Left ventricle myocardium inferior (tissue), 1 donor: Measurements from ENCODE around the gene EML6. TPM values are rescaled to one million over a fixed set of nuclear protein-coding genes. Genes with fewer than 3 reads are reported as not detected.

ENCODE experiments used
- DNase-seq: peaks from one replicate; pipeline ENCODE4 v3.0.0-alpha.2; 2020
- H3K27ac ChIP-seq: fragments of 200-600 bp; replicated peaks from 2 replicates; pipeline ENCODE4 v1.8.0; 2021
- H3K27me3 ChIP-seq: fragments of 200-600 bp; 2 replicates; pipeline ENCODE4 v1.8.0; 2021; ENCODE audit warnings: low read depth
- H3K36me3 ChIP-seq: fragments of 200-600 bp; 2 replicates; pipeline ENCODE4 v1.8.0; 2021
- H3K4me1 ChIP-seq: fragments of 200-600 bp; 2 replicates; pipeline ENCODE4 v1.8.0; 2021
- H3K4me3 ChIP-seq: fragments of 200-600 bp; 2 replicates; pipeline ENCODE4 v1.8.0; 2021; ENCODE audit warnings: mild to moderate bottlenecking, moderate library complexity
- H3K9me3 ChIP-seq: fragments of 200-600 bp; replicated peaks from 2 replicates; pipeline ENCODE4 v1.8.0; 2021
- intact Hi-C: fragments of 100-400 bp; cut with micrococcal nuclease; formaldehyde crosslinking; loops from one replicate; pipeline ENCODE4 v1.11.0; 2022
- total RNA-seq: library from RNA; stranded (reverse); fragmentation: NEBNext Ultra II Directional; extraction: Animal tissue kit (Norgen Biotek cat#: 25700); gene quantifications from one replicate; pipeline ENCODE4 v1.2.1, GENCODE V29; 2021
- TF ChIP-seq, protein P1 (sequence below): fragments of 200-600 bp; IDR thresholded peaks from 2 replicates; pipeline ENCODE4 v1.8.0; 2021; ENCODE audit warnings: antibody characterized with exemption, mild to moderate bottlenecking, borderline replicate concordance
- donor health status: DM: no; HTN: yes; CAD: no; lungs with severe emphysema.

EML6 gene
- total RNA-seq, 1 donor from 2014 or later, result 0.77 TPM

DNA sequence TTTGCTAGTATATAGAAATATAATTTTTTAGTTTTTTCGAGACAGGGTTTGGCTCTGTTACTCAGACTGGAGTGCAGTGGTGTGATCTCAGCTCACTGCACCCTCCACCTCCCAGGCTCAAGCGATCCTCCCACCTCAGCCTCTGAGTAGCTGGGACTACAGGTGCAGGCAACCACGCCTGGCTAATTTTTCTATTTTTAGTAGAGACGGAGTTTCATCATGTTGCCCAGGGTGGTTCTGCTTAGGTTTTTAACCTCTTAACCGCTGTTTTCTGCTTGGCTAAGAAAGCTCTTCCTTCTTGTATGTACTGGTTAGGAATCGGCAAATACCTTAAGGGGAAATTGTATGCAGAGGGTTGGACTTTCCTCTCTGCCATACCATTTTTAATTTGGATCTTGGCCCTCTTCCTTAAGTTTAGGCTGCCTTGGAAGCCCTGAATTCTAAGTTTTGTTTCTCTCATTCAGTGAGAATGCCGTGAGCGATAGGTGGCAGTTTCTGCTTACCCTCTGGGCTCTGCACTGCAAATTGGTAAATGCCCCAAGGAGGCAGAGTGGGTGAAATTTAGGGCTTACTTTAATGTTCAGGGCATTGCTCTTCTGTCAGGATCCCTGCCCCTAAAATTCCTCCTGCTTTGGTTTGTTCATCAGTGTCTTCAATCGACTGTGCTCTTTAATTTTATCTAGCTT is 32.3 kb downstream of the EML6 start:
- TF ChIP-seq, protein P1, sequence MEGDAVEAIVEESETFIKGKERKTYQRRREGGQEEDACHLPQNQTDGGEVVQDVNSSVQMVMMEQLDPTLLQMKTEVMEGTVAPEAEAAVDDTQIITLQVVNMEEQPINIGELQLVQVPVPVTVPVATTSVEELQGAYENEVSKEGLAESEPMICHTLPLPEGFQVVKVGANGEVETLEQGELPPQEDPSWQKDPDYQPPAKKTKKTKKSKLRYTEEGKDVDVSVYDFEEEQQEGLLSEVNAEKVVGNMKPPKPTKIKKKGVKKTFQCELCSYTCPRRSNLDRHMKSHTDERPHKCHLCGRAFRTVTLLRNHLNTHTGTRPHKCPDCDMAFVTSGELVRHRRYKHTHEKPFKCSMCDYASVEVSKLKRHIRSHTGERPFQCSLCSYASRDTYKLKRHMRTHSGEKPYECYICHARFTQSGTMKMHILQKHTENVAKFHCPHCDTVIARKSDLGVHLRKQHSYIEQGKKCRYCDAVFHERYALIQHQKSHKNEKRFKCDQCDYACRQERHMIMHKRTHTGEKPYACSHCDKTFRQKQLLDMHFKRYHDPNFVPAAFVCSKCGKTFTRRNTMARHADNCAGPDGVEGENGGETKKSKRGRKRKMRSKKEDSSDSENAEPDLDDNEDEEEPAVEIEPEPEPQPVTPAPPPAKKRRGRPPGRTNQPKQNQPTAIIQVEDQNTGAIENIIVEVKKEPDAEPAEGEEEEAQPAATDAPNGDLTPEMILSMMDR, result no peak
- Histone ChIP-seq H3K27me3 (no peaks in the 10 kb centered on the region), H3K9me3 (peaks cover 8% of the 10 kb centered on the region), H3K36me3 (no peaks in the 10 kb centered on the region), H3K4me3 (no peak overlapping the region), H3K27ac (no peak overlapping the region), H3K4me1 (no peaks in the 10 kb centered on the region)
- no peak for DNase-seq
- intact Hi-C loops, result loop anchor here (10.0 kb wide), 1 partner anchor 429 kb away; no protein-coding TSS in a partner anchor

DNA sequence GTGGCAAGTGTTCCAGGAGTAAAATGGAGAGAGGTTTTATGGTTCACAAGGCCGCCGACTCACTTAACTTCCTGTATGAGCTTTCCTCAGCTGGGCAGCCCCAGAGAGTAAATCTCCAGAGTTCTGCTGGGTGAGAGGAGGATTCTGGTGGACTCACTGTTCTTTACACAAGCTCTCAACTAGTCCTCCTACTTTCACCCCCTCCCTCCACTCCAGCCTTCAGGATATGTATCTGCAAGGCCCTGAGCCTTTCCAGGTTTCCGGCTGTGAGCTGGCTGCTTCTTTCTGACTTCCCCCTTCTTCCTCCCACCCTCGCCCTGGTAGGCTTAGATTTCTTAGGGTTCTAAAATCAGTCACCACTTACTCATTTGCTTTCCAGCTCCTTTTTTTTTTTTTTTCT is 34.0 kb downstream of the EML6 start:
- H3K4me1 ChIP-seq, result no peaks in the 10 kb centered on the region
- DNase-seq, result no peak
- peaks cover 6% of the 10 kb centered on the region for H3K9me3 ChIP-seq
- no peaks in the 10 kb centered on the region for H3K36me3 ChIP-seq
- intact Hi-C loops, result loop anchor here (10.0 kb wide), 1 partner anchor 427 kb away; no protein-coding TSS in a partner anchor
- TF ChIP-seq, protein P1, result no peak
- no peak overlapping the region for H3K27ac ChIP-seq
- no peaks in the 10 kb centered on the region for H3K27me3 ChIP-seq
- no peak overlapping the region for H3K4me3 ChIP-seq

DNA sequence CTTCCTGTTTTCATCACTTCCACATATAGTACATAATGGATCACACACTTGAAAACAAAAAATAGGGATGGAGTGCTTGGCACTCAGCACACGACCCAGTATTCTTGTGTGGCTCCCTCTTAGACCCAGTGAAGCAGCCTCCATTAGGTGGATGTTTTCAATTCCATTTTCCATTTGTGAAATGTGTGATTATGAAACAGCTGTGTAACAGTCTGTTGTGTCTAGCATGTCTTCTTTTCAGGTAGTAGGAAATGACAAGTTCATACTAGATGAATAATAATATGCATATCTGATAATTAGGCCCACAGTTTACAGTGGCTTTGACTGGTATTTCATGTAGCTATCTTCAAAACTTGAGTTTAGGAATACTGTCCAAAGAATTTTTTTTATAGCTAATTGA is 35.5 kb downstream of the EML6 start:
- no peak for DNase-seq
- no peaks in the 10 kb centered on the region for H3K4me1 ChIP-seq
- no peak overlapping the region for H3K27ac ChIP-seq
- H3K36me3 ChIP-seq, result no peaks in the 10 kb centered on the region
- no peak overlapping the region for H3K4me3 ChIP-seq
- no peaks in the 10 kb centered on the region for H3K27me3 ChIP-seq
- intact Hi-C loops, result loop anchor here (10.0 kb wide), 1 partner anchor 426 kb away; no protein-coding TSS in a partner anchor
- H3K9me3 ChIP-seq, result no peaks in the 10 kb centered on the region
- TF ChIP-seq, protein P1, result no peak

DNA sequence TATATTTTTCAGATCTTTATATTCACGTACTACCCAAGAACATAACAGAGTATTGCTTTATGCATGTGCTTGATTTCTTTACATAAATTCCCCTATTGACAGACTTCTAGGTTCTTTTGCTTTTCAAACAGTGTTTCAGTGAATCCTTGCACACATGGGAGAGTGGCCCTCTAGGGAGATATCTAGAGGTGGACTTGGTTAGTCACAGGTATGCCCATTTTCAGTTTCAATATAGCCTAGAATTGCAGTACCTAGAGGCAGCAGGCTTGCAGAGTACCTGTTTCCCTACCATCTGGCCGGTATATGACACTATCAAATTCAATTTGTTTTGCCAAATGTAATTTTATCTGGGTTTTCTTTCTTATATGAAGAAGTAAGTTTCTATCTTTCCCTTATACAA is 36.8 kb downstream of the EML6 start:
- DNase-seq, result no peak
- H3K4me3 ChIP-seq, result no peak overlapping the region
- intact Hi-C loops, result no loop called here
- TF ChIP-seq, protein P1, result no peak
- no peaks in the 10 kb centered on the region for H3K27me3 ChIP-seq
- no peak overlapping the region for H3K27ac ChIP-seq
- no peaks in the 10 kb centered on the region for H3K9me3 ChIP-seq
- no peaks in the 10 kb centered on the region for H3K4me1 ChIP-seq
- H3K36me3 ChIP-seq, result no peaks in the 10 kb centered on the region

DNA sequence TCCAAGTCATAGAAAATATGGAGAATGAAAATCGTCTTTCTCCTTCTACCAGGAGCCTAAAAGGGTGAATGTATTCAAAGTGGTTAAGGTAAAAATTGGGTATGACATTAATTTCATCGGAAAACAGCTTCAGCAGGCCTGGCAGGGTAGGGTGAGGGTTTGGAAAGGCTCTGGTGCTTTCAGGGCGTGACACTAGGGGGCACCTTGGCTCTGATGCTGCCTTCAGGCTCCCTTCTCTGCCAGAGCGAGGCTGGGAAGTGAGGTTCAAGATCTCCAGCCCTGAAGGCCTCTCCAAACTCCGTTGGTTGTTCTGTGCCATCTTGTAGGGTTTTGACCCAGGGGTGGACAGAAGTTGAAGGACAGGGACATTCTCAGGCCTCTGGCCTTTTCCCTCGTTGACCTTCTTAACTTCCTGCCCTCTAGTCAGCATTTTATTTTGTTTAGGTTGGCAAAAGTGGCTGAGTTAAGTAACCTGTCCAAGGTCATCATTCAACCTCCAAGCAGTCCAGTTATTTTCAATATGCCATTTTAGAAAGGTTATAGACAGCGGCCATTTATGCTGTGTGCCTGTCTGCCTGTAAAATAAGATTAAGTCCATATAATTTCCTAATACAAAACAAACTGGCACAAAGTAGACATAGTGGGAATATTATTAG is 40.3 kb downstream of the EML6 start:
- intact Hi-C loops, result no loop called here

More for the DNA sequence above, 40.3 kb downstream of the EML6 start:
- Histone ChIP-seq H3K36me3 (no peaks in the 10 kb centered on the region), H3K4me3 (no peak overlapping the region), H3K9me3 (no peaks in the 10 kb centered on the region), H3K4me1 (no peaks in the 10 kb centered on the region), H3K27ac (no peak overlapping the region), H3K27me3 (no peaks in the 10 kb centered on the region)
- no peak for DNase-seq
- TF ChIP-seq, protein P1, result no peak
